ENCODE data around the gene ZFHX3. TPM values are rescaled to one million over a fixed set of nuclear protein-coding genes. Genes with fewer than 3 reads are reported as not detected.

Gene ZFHX3
- total and polyA plus RNA-seq, 2 donors (not counting 1 experiment from before 2014, with no cell fraction given): 4.7 to 7.3 TPM

- Histone ChIP-seq H3K9me3 (ENCODE audit: control insufficient read depth, insufficient read depth, low read depth, low read length) (no peaks in the 10 kb centered on the region), H3K4me3 (replicated peaks in 1 of 4; ENCODE audit: control extremely low read depth in 1 of 4, insufficient read depth in 1 of 4, low read depth in 3 of 4, low read length in 4 of 4) (peak overlapping the region in 3 of 4 experiments; percentile 22 to 45 (median 34)), H3K27me3 (ENCODE audit: control insufficient read depth, insufficient read depth, low read length) (no peaks in the 10 kb centered on the region), H3K27ac (ENCODE audit: insufficient read depth, low read length) (peak overlapping the region; percentile 55), H2AFZ (ENCODE audit: low read length) (no peak overlapping the region), H4K20me1 (ENCODE audit: control insufficient read depth, extremely low read depth, insufficient read depth, low read length) (no peaks in the 10 kb centered on the region), H3K9ac (ENCODE audit: insufficient read depth, low read length) (peak overlapping the region; percentile 44), H3K4me2 (ENCODE audit: extremely low read depth, insufficient read depth, low read length) (peak overlapping the region; percentile 94), H3K4me1 (ENCODE audit: control insufficient read depth, extremely low read depth, insufficient read depth, low read length) (peaks cover 5% of the 10 kb centered on the region), H3K36me3 (ENCODE audit: control insufficient read depth, insufficient read depth, low read length) (no peaks in the 10 kb centered on the region), H3K79me2 (ENCODE audit: control insufficient read depth, insufficient read depth, low read length) (peaks cover 29% of the 10 kb centered on the region)
- TF ChIP-seq, protein P1, sequence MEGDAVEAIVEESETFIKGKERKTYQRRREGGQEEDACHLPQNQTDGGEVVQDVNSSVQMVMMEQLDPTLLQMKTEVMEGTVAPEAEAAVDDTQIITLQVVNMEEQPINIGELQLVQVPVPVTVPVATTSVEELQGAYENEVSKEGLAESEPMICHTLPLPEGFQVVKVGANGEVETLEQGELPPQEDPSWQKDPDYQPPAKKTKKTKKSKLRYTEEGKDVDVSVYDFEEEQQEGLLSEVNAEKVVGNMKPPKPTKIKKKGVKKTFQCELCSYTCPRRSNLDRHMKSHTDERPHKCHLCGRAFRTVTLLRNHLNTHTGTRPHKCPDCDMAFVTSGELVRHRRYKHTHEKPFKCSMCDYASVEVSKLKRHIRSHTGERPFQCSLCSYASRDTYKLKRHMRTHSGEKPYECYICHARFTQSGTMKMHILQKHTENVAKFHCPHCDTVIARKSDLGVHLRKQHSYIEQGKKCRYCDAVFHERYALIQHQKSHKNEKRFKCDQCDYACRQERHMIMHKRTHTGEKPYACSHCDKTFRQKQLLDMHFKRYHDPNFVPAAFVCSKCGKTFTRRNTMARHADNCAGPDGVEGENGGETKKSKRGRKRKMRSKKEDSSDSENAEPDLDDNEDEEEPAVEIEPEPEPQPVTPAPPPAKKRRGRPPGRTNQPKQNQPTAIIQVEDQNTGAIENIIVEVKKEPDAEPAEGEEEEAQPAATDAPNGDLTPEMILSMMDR (conservative IDR thresholded peaks at IDR 0.05 in 1 of 2, IDR thresholded peaks at IDR 0.05 in 1 of 2; ENCODE audit: low read depth in 1 of 2, low read length in 2 of 2): no peak
- TF ChIP-seq EZH2 (IDR thresholded peaks at IDR 0.05; ENCODE audit: low read length, missing control alignments): no peak
- DNase-seq (ENCODE audit: low read depth in 2 of 2): peak; percentile 50 to 72
Observed at GRCh38 chr16:72921620-72922019, 126.3 kb downstream of the ZFHX3 start.

- no peak overlapping the region for H3K9ac ChIP-seq (ENCODE audit: insufficient read depth, low read length)
- H3K27ac ChIP-seq (ENCODE audit: insufficient read depth, low read length): no peak overlapping the region
- DNase-seq (ENCODE audit: low read depth in 2 of 2): no peak
- H4K20me1 ChIP-seq (ENCODE audit: control insufficient read depth, extremely low read depth, insufficient read depth, low read length): no peaks in the 10 kb centered on the region
- no peaks in the 10 kb centered on the region for H3K36me3 ChIP-seq (ENCODE audit: control insufficient read depth, insufficient read depth, low read length)
- TF ChIP-seq, protein P1 (conservative IDR thresholded peaks at IDR 0.05 in 1 of 2, IDR thresholded peaks at IDR 0.05 in 1 of 2; ENCODE audit: low read depth in 1 of 2, low read length in 2 of 2): no peak
- TF ChIP-seq EZH2 (IDR thresholded peaks at IDR 0.05; ENCODE audit: low read length, missing control alignments): no peak
- no peak overlapping the region for H2AFZ ChIP-seq (ENCODE audit: low read length)
- no peak overlapping the region for H3K4me3 ChIP-seq (replicated peaks in 1 of 4; ENCODE audit: control extremely low read depth in 1 of 4, insufficient read depth in 1 of 4, low read depth in 3 of 4, low read length in 4 of 4)
- peaks cover 5% of the 10 kb centered on the region for H3K4me1 ChIP-seq (ENCODE audit: control insufficient read depth, extremely low read depth, insufficient read depth, low read length)
- no peaks in the 10 kb centered on the region for H3K27me3 ChIP-seq (ENCODE audit: control insufficient read depth, insufficient read depth, low read length)
- H3K79me2 ChIP-seq (ENCODE audit: control insufficient read depth, insufficient read depth, low read length): peaks cover 25% of the 10 kb centered on the region
- no peak overlapping the region for H3K4me2 ChIP-seq (ENCODE audit: extremely low read depth, insufficient read depth, low read length)
- no peaks in the 10 kb centered on the region for H3K9me3 ChIP-seq (ENCODE audit: control insufficient read depth, insufficient read depth, low read depth, low read length)
Observed at GRCh38 chr16:72921106-72921505, 126.8 kb downstream of the ZFHX3 start.

DNA sequence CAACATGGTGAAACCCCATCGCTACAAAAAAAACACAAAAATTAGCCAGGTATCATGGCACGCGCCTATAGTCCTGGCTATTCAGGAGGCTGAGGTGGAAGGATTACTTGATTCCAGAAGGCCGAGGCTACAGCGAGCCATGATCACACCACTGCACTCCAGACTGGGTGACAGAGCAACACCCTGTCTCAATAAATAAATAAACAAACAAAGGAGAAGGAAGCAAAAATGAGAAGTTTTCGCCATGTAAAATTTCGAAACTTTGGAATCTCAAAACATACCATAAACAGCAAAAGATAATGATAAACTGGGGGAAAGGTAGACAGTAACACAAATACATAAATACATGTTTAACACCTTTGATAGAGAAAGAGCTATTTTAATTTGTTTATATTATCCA, 130.9 kb downstream of the ZFHX3 start:
- H3K4me2 ChIP-seq (ENCODE audit: extremely low read depth, insufficient read depth, low read length): no peak overlapping the region
- H3K36me3 ChIP-seq (ENCODE audit: control insufficient read depth, insufficient read depth, low read length): no peaks in the 10 kb centered on the region
- no peak overlapping the region for H3K4me3 ChIP-seq (replicated peaks in 1 of 4; ENCODE audit: control extremely low read depth in 1 of 4, insufficient read depth in 1 of 4, low read depth in 3 of 4, low read length in 4 of 4)
- H3K79me2 ChIP-seq (ENCODE audit: control insufficient read depth, insufficient read depth, low read length): peaks cover 21% of the 10 kb centered on the region
- no peaks in the 10 kb centered on the region for H3K9me3 ChIP-seq (ENCODE audit: control insufficient read depth, insufficient read depth, low read depth, low read length)
- no peak overlapping the region for H2AFZ ChIP-seq (ENCODE audit: low read length)
- DNase-seq (ENCODE audit: low read depth in 2 of 2): no peak
- no peaks in the 10 kb centered on the region for H4K20me1 ChIP-seq (ENCODE audit: control insufficient read depth, extremely low read depth, insufficient read depth, low read length)
- no peaks in the 10 kb centered on the region for H3K27me3 ChIP-seq (ENCODE audit: control insufficient read depth, insufficient read depth, low read length)
- no peak overlapping the region for H3K27ac ChIP-seq (ENCODE audit: insufficient read depth, low read length)
- H3K9ac ChIP-seq (ENCODE audit: insufficient read depth, low read length): no peak overlapping the region
- TF ChIP-seq EZH2 (IDR thresholded peaks at IDR 0.05; ENCODE audit: low read length, missing control alignments): no peak
- TF ChIP-seq, protein P1 (conservative IDR thresholded peaks at IDR 0.05 in 1 of 2, IDR thresholded peaks at IDR 0.05 in 1 of 2; ENCODE audit: low read depth in 1 of 2, low read length in 2 of 2): no peak
- peaks cover 5% of the 10 kb centered on the region for H3K4me1 ChIP-seq (ENCODE audit: control insufficient read depth, extremely low read depth, insufficient read depth, low read length)

Data from fibroblast of lung (primary cell).